Omental fat pad (tissue), 4 donors: Measurements from ENCODE around the gene ORC4. TPM values are rescaled to one million over a fixed set of nuclear protein-coding genes. Genes with fewer than 3 reads are reported as not detected.

Experiments used
- ATAC-seq: fragments of 150-250 bp; one replicate; pipeline ENCODE4 v1.9.1; 2016; ENCODE audit warnings: mild to moderate bottlenecking, moderate library complexity; ENCODE audit not compliant: low FRiP score
- DNase-seq: peaks from one replicate; pipeline ENCODE4 v3.0.0-alpha.2; 2019; ENCODE audit warnings: low spot score
- CTCF ChIP-seq, 3 donors: fragments of 450-650 bp; IDR thresholded peaks; one replicate each; pipeline ENCODE4 v1.5.1; 2016 to 2017; ENCODE audit warnings: antibody characterized with exemption in 3 of 3, mild to moderate bottlenecking in 3 of 3, moderate library complexity in 2 of 3
- total RNA-seq, 4 donors: library from RNA; depleted of rRNA; stranded (reverse); fragments of >200 nt; gene quantifications; one replicate each; pipeline ENCODE4 v1.1.0, GENCODE V29; 2016

Gene ORC4
- total RNA-seq, 4 donors from 2014 or later = 30.1 to 54.5 (median 37.3) TPM

GRCh38 chr2:148028781-148029180 lies 8.2 kb upstream of the ORC4 start:
- ATAC-seq = no peak
- DNase-seq = no peak
- no peak for TF ChIP-seq CTCF (IDR thresholded peaks at IDR 0.05)

GRCh38 chr2:148027822-148028221 lies 7.3 kb upstream of the ORC4 start:
- DNase-seq (no peak), ATAC-seq (no peak)
- TF ChIP-seq CTCF (IDR thresholded peaks at IDR 0.05) = no peak

GRCh38 chr2:148026573-148026972 lies 6.0 kb upstream of the ORC4 start:
- ATAC-seq (no peak), DNase-seq (no peak)
- TF ChIP-seq CTCF (IDR thresholded peaks at IDR 0.05) = no peak

GRCh38 chr2:148023861-148024260 lies 3.3 kb upstream of the ORC4 start:
- TF ChIP-seq CTCF (IDR thresholded peaks at IDR 0.05) = no peak
- DNase-seq (no peak), ATAC-seq (no peak)

- DNase-seq (no peak), ATAC-seq (no peak)
- no peak for TF ChIP-seq CTCF (IDR thresholded peaks at IDR 0.05)
Measured at GRCh38 chr2:148022882-148023281, 2.3 kb upstream of the ORC4 start.

- no peak for DNase-seq
- ATAC-seq = no peak
- TF ChIP-seq CTCF (IDR thresholded peaks at IDR 0.05) = no peak
Measured at GRCh38 chr2:148022351-148022750, 1.8 kb upstream of the ORC4 start.

GRCh38 chr2:148021886-148022285 lies 1.3 kb upstream of the ORC4 start:
- TF ChIP-seq CTCF (IDR thresholded peaks at IDR 0.05) = no peak
- ATAC-seq (no peak), DNase-seq (no peak)
